HepG2 (cell line): ENCODE measurements around the gene VARS1. TPM values are rescaled to one million over a fixed set of nuclear protein-coding genes. Genes with fewer than 3 reads are reported as not detected.

Experiments used
- BCL6 ChIP-seq: IDR thresholded peaks from 2 replicates; pipeline ENCODE4 v1.6.1; 2016; ENCODE audit warnings: missing genetic modification reagents, missing compliant biosample characterization
- CHD2 ChIP-seq: IDR thresholded peaks from 2 replicates; pipeline ENCODE4 v1.6.1; 2011; ENCODE audit warnings: low read depth, low read length, improper control_type of control experiment
- FOXK1 ChIP-seq: sonication (generic); formaldehyde crosslinking; IDR thresholded peaks from 2 replicates; pipeline ENCODE4 v1.4.0; 2020; ENCODE audit warnings: low read depth, missing genetic modification reagents, borderline replicate concordance
- HMG20A ChIP-seq: IDR thresholded peaks from 2 replicates; pipeline ENCODE4 v1.6.1; 2016; ENCODE audit warnings: borderline replicate concordance
- JDP2 ChIP-seq: sonication (generic); formaldehyde crosslinking; IDR thresholded peaks from 2 replicates; pipeline ENCODE4 v1.8.1; 2022; ENCODE audit warnings: missing genetic modification reagents, borderline replicate concordance
- KLF12 ChIP-seq: sonication (generic); formaldehyde crosslinking; IDR thresholded peaks from 2 replicates; pipeline ENCODE4 v1.4.0; 2020; ENCODE audit warnings: missing genetic modification reagents, borderline replicate concordance
- MNT ChIP-seq: fragments of 450-650 bp; IDR thresholded peaks from 2 replicates; pipeline ENCODE4 v1.6.1; 2016
- NCOA5 ChIP-seq: sonication (generic); formaldehyde crosslinking; IDR thresholded peaks from 2 replicates; pipeline ENCODE4 v1.4.0; 2020; ENCODE audit warnings: missing genetic modification reagents
- SKIL ChIP-seq: sonication (generic); formaldehyde crosslinking; IDR thresholded peaks from 2 replicates; pipeline ENCODE4 v1.8.0; 2022; ENCODE audit warnings: missing genetic modification reagents, mild to moderate bottlenecking, moderate library complexity, borderline replicate concordance
- SYNCRIP ChIP-seq: fragments of 200-400 bp; formaldehyde crosslinking; IDR thresholded peaks from 2 replicates; pipeline ENCODE4 v1.6.1; 2018; ENCODE audit warnings: mild to moderate bottlenecking, low read depth, low read length; ENCODE audit not compliant: insufficient read depth
- THAP7 ChIP-seq: sonication (generic); formaldehyde crosslinking; IDR thresholded peaks from 2 replicates; pipeline ENCODE4 v1.8.1; 2023; ENCODE audit warnings: mild to moderate bottlenecking, missing genetic modification reagents
- ZFY ChIP-seq: sonication (generic); formaldehyde crosslinking; IDR thresholded peaks from 2 replicates; pipeline ENCODE4 v1.4.0; 2020; ENCODE audit warnings: missing genetic modification reagents
- ZNF556 ChIP-seq: sonication (generic); formaldehyde crosslinking; IDR thresholded peaks from 2 replicates; pipeline ENCODE4 v1.4.0; 2020; ENCODE audit warnings: mild to moderate bottlenecking, missing genetic modification reagents, borderline replicate concordance
- ZNF598 ChIP-seq: sonication (generic); formaldehyde crosslinking; IDR thresholded peaks from 2 replicates; pipeline ENCODE4 v1.5.1; 2020; ENCODE audit warnings: mild to moderate bottlenecking, missing genetic modification reagents, borderline replicate concordance
- ZNF749 ChIP-seq: sonication (generic); formaldehyde crosslinking; IDR thresholded peaks from 2 replicates; pipeline ENCODE4 v1.8.0; 2022; ENCODE audit warnings: mild to moderate bottlenecking, missing genetic modification reagents, moderate library complexity, borderline replicate concordance
- ZNF75D ChIP-seq: sonication (generic); formaldehyde crosslinking; IDR thresholded peaks from 2 replicates; pipeline ENCODE4 v1.8.1; 2023; ENCODE audit warnings: missing genetic modification reagents, mild to moderate bottlenecking, borderline replicate concordance
- ZNF776 ChIP-seq: sonication (generic); formaldehyde crosslinking; IDR thresholded peaks from 2 replicates; pipeline ENCODE4 v1.4.0; 2020; ENCODE audit warnings: mild to moderate bottlenecking, missing genetic modification reagents
- ZNF781 ChIP-seq: sonication (generic); formaldehyde crosslinking; IDR thresholded peaks from 2 replicates; pipeline ENCODE4 v1.5.1; 2020; ENCODE audit warnings: borderline replicate concordance, mild to moderate bottlenecking, missing genetic modification reagents; ENCODE audit errors: not compliant biosample characterization
- ZSCAN22 ChIP-seq: sonication (generic); formaldehyde crosslinking; IDR thresholded peaks from 2 replicates; pipeline ENCODE4 v1.4.0; 2020; ENCODE audit warnings: mild to moderate bottlenecking, missing genetic modification reagents
- ZXDC ChIP-seq: sonication (generic); formaldehyde crosslinking; IDR thresholded peaks from 2 replicates; pipeline ENCODE4 v1.5.0; 2020; ENCODE audit warnings: mild to moderate bottlenecking, missing genetic modification reagents
- polyA plus RNA-seq, 8 experiments: library from polyadenylated mRNA; depleted of rRNA in 3 of 8; stranded (reverse) in 7 of 8; unstranded in 1 of 8; fragments of >200 nt; fragmentation: Illumina TruSeq in 4 of 8; extraction: Trizol in 4 of 8; gene quantifications; 2 replicates each; pipeline versions ENCODE4 v1.2.1 to v1.2.3, GENCODE V29; 2011 to 2016; ENCODE audit warnings: low read depth in 4 of 8, missing spikeins in 1 of 8, mixed read lengths in 1 of 8; ENCODE audit not compliant: insufficient read depth in 1 of 8
- total RNA-seq, 5 experiments: library from RNA; depleted of rRNA; stranded (reverse); fragments of >200 nt; fragmentation: Illumina TruSeq; extraction: Trizol; gene quantifications; 2 replicates each; pipeline ENCODE4 v1.2.3, GENCODE V29; 2016; ENCODE audit warnings: low read depth in 1 of 5

Gene VARS1
- total and polyA plus RNA-seq, 2 of the 13 experiments (the other 11 are each of a cell fraction or from before 2014, with no cell fraction given), result 14.7 to 56.1 TPM

GRCh38 chr6:31834367-31835250 lies 39.1 kb upstream of the VARS1 start (continued):
- TF ChIP-seq ZXDC (CRISPR knock-in tag), result 0 out of 2 replicates have a peak, but pooled peaks have one; percentile 1
- TF ChIP-seq HMG20A (CRISPR knock-in tag), result peak; percentile 38; the same call in 1 of the 2 replicates
- peak; percentile 54; the same call in 1 of the 2 replicates for TF ChIP-seq ZNF556
- TF ChIP-seq JDP2 (CRISPR knock-in tag), result no peak
- TF ChIP-seq ZNF781 (CRISPR knock-in tag), result peak; percentile 17
- no peak for TF ChIP-seq SYNCRIP
- TF ChIP-seq THAP7 (CRISPR knock-in tag), result peak; percentile 40; the same call in 1 of the 2 replicates
- 0 out of 2 replicates have a peak, but pooled peaks have one; percentile 42 for TF ChIP-seq ZNF749 (CRISPR knock-in tag)
- peak; percentile 92 for TF ChIP-seq KLF12
- TF ChIP-seq ZFY, result peak; percentile 90
- TF ChIP-seq ZNF598, result peak; percentile 86; the same call in 1 of the 2 replicates
- 0 out of 2 replicates have a peak, but pooled peaks have one; percentile 22 for TF ChIP-seq CHD2
- TF ChIP-seq ZSCAN22 (CRISPR knock-in tag), result no peak; the same call in 1 of the 2 replicates
- TF ChIP-seq ZNF776 (CRISPR knock-in tag), result peak; percentile 59; the same call in 1 of the 2 replicates
- TF ChIP-seq ZNF75D (CRISPR knock-in tag), result no peak
- TF ChIP-seq MNT, result peak; percentile 29; the same call in 1 of the 2 replicates
- TF ChIP-seq NCOA5 (CRISPR knock-in tag), result 0 out of 2 replicates have a peak, but pooled peaks have one; percentile 30
- no peak; the same call in none of the 2 replicates for TF ChIP-seq SKIL (CRISPR knock-in tag)
- no peak; the same call in 1 of the 2 replicates for TF ChIP-seq FOXK1 (CRISPR knock-in tag)
- TF ChIP-seq BCL6 (CRISPR knock-in tag), result peak; percentile 58
